NT2/D1 (cell line): ENCODE data around the gene RTN4R.

Experiments used
- DNase-seq: peaks from one replicate; pipeline ENCODE4 v3.0.0-alpha.2; 2011; ENCODE audit warnings: low read depth, low spot score
- H3K27me3 ChIP-seq: 2 replicates; pipeline ENCODE4 v1.6.0; 2011; ENCODE audit warnings: mild to moderate bottlenecking; ENCODE audit not compliant: insufficient read length, insufficient read depth
- H3K36me3 ChIP-seq: 2 replicates; pipeline ENCODE4 v1.6.1; 2011; ENCODE audit warnings: mild to moderate bottlenecking, low read length, mixed read lengths; ENCODE audit not compliant: insufficient read depth, insufficient read length
- H3K4me1 ChIP-seq: 2 replicates; pipeline ENCODE4 v1.5.1; 2011; ENCODE audit not compliant: insufficient read depth, insufficient read length
- H3K4me3 ChIP-seq: 2 replicates; pipeline ENCODE4 v1.5.1; 2011; ENCODE audit warnings: low read depth; ENCODE audit not compliant: insufficient read length
- H3K9ac ChIP-seq: 2 replicates; pipeline ENCODE4 v1.6.0; 2011; ENCODE audit warnings: low read depth; ENCODE audit not compliant: insufficient read length
- H3K9me3 ChIP-seq: 2 replicates; pipeline ENCODE4 v1.5.1; 2011; ENCODE audit warnings: mild to moderate bottlenecking, low read length; ENCODE audit not compliant: insufficient read depth
- SUZ12 ChIP-seq: IDR thresholded peaks from 2 replicates; pipeline ENCODE4 v1.6.1; 2011; ENCODE audit not compliant: insufficient read length, insufficient read depth; ENCODE audit errors: extremely low read depth
- YY1 ChIP-seq: IDR thresholded peaks from 2 replicates; pipeline ENCODE4 v1.6.1; 2011; ENCODE audit not compliant: insufficient read length, insufficient read depth
- ZNF274 ChIP-seq: IDR thresholded peaks from 2 replicates; pipeline ENCODE4 v1.6.1; 2011; ENCODE audit warnings: mild to moderate bottlenecking, low read depth, low read length

The RTN4R gene

DNA sequence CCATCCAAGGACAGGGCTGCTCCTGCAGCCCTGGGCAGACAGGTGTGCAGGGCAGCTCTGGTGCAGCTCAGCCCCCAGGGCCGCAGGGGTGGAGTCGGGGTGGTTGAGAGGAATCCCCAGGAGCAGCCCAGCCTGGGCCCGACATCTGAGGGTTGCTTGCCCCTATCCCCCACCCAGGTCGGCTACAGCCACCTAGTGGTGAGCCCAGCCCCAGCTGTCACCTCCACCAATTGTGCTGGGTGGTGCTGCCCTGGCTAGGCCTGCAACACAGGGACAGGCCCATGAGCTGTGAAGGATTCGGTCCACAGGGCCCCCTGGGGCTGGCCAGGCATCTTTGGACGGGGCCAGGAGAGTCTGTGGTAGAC, 29.6 kb downstream of the RTN4R start:
- Histone ChIP-seq H3K9ac (no peak overlapping the region), H3K4me1 (peaks cover 21% of the 10 kb centered on the region), H3K9me3 (no peaks in the 10 kb centered on the region), H3K27me3 (no peaks in the 10 kb centered on the region), H3K4me3 (no peak overlapping the region), H3K36me3 (peaks cover 7% of the 10 kb centered on the region)
- DNase-seq, result peak; percentile 44
- TF ChIP-seq ZNF274, result no peak
- TF ChIP-seq YY1, result no peak
- no peak for TF ChIP-seq SUZ12

DNA sequence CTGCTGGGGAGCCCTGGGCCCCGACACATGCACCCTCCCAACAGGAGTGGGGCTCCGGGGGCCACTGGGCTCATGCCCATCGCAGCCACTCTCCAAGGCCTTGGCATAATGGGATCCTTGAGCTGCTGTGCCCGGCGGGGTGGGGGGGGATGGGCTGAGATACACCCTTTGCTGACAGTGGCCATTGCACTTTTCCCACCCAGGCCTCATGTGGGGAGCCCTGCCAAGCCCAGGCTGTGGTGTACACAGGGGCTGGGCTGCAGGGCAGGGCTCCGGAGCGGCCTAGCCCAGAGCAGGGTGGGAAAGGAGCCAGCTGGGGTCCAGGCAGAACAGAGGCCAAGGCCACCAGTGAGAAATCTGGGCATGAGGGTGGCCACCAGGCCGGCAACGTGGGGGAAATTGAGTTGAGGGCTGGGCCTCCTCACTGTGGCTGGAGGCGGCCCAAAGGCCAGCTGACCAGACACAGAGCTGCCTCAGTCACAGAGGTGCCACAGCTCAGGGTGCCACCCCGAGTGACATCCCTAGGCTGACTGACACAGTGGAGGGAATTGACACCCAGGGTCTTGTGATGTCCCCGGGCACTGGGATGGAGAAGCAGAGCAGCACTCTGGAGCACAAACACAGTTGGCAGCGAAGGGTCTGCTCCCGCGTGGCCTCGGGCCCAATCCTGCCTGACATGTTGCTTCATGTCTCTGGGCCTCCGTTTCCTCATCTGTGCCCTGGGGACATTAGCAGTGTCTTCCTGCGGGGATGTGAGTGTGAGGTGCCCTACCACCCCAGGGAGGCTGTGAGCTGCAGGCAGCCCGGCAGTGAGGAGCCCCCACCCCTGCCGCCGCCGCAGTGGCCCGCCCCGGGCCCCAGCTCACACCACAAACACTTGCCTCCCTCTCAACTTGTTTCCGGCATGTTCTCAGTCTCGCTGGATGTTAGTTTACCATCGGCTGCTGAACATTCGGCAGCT, 30.4 kb downstream of the RTN4R start:
- Histone ChIP-seq H3K27me3 (no peaks in the 10 kb centered on the region), H3K36me3 (peaks cover 7% of the 10 kb centered on the region), H3K9ac (peak overlapping the region; percentile 9), H3K4me3 (no peak overlapping the region), H3K4me1 (peaks cover 19% of the 10 kb centered on the region), H3K9me3 (no peaks in the 10 kb centered on the region)
- no peak for DNase-seq
- no peak for TF ChIP-seq YY1
- TF ChIP-seq SUZ12, result no peak
- TF ChIP-seq ZNF274, result no peak

DNA sequence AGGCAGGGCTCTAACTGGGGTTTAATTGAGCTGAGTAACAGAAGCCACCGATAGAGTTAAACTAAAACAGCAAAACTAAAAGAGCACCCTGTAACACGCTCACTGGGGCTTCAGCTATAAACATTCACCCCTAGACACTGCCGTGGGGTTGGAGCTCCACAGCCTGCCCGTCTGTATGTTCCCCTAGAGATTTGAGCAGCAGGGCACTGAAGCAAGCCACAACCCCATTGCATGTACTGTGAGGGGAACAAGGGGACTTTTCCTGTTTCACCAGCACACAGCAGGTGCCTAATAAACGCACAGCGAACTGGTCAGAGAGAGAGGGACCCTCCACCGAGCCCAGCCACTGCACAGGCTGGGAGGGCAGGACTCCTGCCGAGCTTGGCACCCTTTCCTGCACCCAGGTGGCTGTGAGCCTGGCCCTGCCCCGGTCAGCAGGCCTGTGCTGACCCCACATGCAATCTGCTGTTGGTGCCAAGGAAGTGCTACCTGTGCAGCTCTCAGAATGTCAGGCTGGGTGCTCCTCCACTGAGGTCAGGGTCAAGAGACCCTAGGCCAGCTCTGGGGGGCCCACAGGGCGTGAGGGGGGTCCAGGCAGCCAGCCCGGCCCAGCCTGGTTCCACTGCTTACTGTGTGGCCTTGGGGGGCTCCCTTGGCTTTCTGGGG, 31.9 kb downstream of the RTN4R start:
- H3K9me3 ChIP-seq, result no peaks in the 10 kb centered on the region
- no peak for TF ChIP-seq ZNF274
- TF ChIP-seq SUZ12, result no peak
- no peak for TF ChIP-seq YY1
- peaks cover 3% of the 10 kb centered on the region for H3K36me3 ChIP-seq
- H3K4me1 ChIP-seq, result peaks cover 25% of the 10 kb centered on the region
- H3K9ac ChIP-seq, result no peak overlapping the region
- no peak for DNase-seq
- no peaks in the 10 kb centered on the region for H3K27me3 ChIP-seq
- no peak overlapping the region for H3K4me3 ChIP-seq

DNA sequence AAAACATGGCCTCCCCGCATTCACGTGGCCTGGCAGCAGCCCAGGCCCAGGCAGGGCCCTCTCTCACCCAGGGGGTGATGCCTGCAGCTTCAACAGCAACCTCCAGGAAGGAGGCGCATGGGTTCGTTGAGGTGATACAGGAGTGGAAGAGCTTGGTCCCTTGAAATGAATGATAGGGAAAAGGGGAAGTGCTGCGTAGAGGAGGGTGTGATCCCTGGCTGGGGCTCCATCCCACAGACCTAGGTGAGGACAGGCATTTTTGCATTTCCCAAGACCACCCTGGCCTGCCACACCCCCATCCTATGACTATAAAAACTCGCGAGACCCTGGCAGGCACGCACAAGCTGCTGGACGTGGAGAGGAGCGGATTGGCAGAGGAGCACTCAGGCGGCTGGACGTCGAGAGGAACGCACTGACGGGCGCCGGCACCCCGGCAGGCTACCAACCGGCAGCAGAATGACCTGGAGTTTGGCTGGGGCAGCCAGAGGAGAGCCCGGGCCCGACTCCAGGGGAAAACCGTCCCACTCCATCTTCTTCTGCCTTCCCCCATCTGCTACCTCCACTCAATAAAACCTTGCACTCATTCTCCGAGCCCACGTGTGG, 32.6 kb downstream of the RTN4R start:
- Histone ChIP-seq H3K9me3 (no peaks in the 10 kb centered on the region), H3K27me3 (no peaks in the 10 kb centered on the region), H3K9ac (no peak overlapping the region), H3K4me3 (no peak overlapping the region), H3K4me1 (peaks cover 23% of the 10 kb centered on the region), H3K36me3 (peaks cover under 1% of the 10 kb centered on the region)
- no peak for DNase-seq
- TF ChIP-seq YY1 (no peak), ZNF274 (no peak), SUZ12 (no peak)

DNA sequence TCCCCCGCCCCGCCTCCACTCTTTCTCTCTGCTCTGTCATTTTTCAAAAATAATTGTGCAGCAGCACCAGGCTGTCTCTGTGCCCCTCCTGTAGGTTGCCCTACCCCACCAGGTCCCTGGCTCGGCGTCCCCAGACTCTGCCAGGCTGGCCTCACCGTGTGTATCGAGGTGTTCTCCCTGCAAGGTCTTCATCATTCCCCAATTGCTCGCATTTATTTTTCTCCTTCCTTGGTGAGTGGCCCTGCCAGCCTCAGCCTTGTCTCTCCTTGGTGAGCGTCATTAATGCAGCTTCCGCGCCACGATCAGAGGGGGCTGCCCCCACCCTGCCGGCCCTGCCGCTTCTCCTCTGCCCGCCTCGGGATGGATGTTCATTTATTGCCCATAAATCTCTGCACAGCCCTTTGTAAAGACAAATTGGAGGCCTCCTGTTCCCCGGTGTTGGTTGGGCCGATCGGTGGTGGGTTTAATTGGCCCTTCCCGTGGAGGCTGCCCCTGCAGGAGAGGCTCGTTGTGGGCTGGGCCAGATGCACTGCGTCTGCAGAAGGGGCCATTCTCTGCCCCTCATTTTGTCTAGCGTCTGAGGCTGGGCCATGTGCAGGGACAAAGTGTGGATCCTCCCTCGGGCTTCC, 33.2 kb downstream of the RTN4R start:
- TF ChIP-seq YY1, result no peak
- no peak for TF ChIP-seq SUZ12
- TF ChIP-seq ZNF274, result no peak
- peaks cover 20% of the 10 kb centered on the region for H3K4me1 ChIP-seq
- no peaks in the 10 kb centered on the region for H3K36me3 ChIP-seq
- no peaks in the 10 kb centered on the region for H3K27me3 ChIP-seq
- no peak overlapping the region for H3K9ac ChIP-seq
- H3K4me3 ChIP-seq, result no peak overlapping the region
- no peak for DNase-seq
- no peaks in the 10 kb centered on the region for H3K9me3 ChIP-seq

DNA sequence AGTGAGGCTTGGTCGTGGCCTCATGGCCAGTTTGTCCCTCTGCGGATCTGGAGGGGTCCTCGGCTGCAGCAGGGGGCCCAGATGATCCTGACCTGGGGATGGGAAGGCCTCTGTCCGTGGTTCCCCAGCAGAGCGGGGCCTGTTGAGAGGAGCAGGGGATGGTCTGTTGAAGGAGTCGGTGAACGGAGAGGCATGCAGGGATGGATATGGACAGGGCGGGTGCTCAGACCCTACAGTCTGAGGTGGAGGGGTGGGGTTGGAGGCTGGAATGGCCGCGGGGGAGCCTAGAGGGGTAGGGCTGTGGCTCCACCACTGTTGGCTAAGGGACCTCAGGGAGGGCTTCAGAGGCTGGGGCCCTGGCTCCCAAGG, 33.8 kb downstream of the RTN4R start:
- no peaks in the 10 kb centered on the region for H3K9me3 ChIP-seq
- H3K4me3 ChIP-seq, result no peak overlapping the region
- DNase-seq, result no peak
- no peaks in the 10 kb centered on the region for H3K27me3 ChIP-seq
- H3K36me3 ChIP-seq, result no peaks in the 10 kb centered on the region
- no peak for TF ChIP-seq SUZ12
- no peak for TF ChIP-seq ZNF274
- no peak for TF ChIP-seq YY1
- H3K9ac ChIP-seq, result no peak overlapping the region
- H3K4me1 ChIP-seq, result peaks cover 17% of the 10 kb centered on the region
